K562 (cell line): ENCODE data around the gene MOB1B. TPM values are rescaled to one million over a fixed set of nuclear protein-coding genes. Genes with fewer than 3 reads are reported as not detected.

Experiments used
- ATAC-seq: fragments of 200-7000 bp; cut with Tn5 transposase; 3 replicates; pipeline ENCODE4 v1.9.1; 2020; ENCODE audit warnings: moderate library complexity
- BruUV-seq: library from RNA; stranded (reverse); fragments of 400-500 nt; replicated peaks from 2 replicates; lab custom pipeline; 2021; lab: Mats Ljungman, UMichigan
- CTCF ChIA-PET: fragments of 300-600 bp; formaldehyde crosslinking; extraction: SDS; loops from one replicate; lab custom pipeline; 2021; ENCODE audit warnings: low intra/inter-chr PET ratio; lab: Yijun Ruan, JAX
- POLR2A ChIA-PET: fragments of 300-600, 350-650 bp; sonication (Branson Sonifier 250); formaldehyde crosslinking; extraction: SDS; loops from one replicate; lab custom pipeline; 2021; ENCODE audit warnings: antibody characterized with exemption, inconsistent platforms; lab: Yijun Ruan, JAX
- DNase-seq, 4 experiments: peaks; one replicate each; pipeline versions ENCODE4 v3.0.0 to v3.0.0-alpha.2; 2011 to 2018; ENCODE audit warnings: low spot score in 3 of 4, mixed read lengths in 3 of 4; ENCODE audit errors: extremely low read depth in 1 of 4
- FAIRE-seq: peaks from 2 replicates; lab custom pipeline; 2011; peaks lifted over from hg19 to GRCh38; lab: Jason Lieb, UNC
- H2AFZ ChIP-seq: 2 replicates; pipeline ENCODE4 v1.6.0; 2011; ENCODE audit warnings: low read depth, low read length, control low read depth, inconsistent platforms
- H3K27ac ChIP-seq: fragments of 200-600 bp; 3 replicates; pipeline ENCODE4 v1.8.0; 2011; ENCODE audit warnings: low read depth, mild to moderate bottlenecking, control low read depth, inconsistent platforms, low read length, moderate library complexity, mixed read lengths; ENCODE audit errors: extremely low read depth
- H3K27me3 ChIP-seq, 2 experiments: fragments of 300-600 bp in 1 of 2; 2 replicates in 1 of 2; 3 replicates in 1 of 2; pipeline versions ENCODE4 v1.6.0 to v1.8.0; 2011; ENCODE audit warnings: inconsistent platforms in 2 of 2, low read length in 2 of 2, mild to moderate bottlenecking in 1 of 2, mixed read lengths in 1 of 2, moderate library complexity in 1 of 2; ENCODE audit not compliant: control insufficient read depth in 2 of 2, insufficient read depth in 2 of 2
- H3K36me3 ChIP-seq: fragments of 300-600 bp; 3 replicates; pipeline ENCODE4 v1.8.0; 2011; ENCODE audit warnings: mild to moderate bottlenecking, low read length, inconsistent platforms; ENCODE audit not compliant: control insufficient read depth, insufficient read depth
- H3K4me1 ChIP-seq, 2 experiments: fragments of 200-600 bp in 1 of 2; replicated peaks in 1 of 2; 2 replicates in 1 of 2; 3 replicates in 1 of 2; pipeline versions ENCODE4 v1.5.1 to v1.8.0; 2011; ENCODE audit warnings: inconsistent platforms in 2 of 2, low read length in 2 of 2, mild to moderate bottlenecking in 1 of 2, mixed read lengths in 1 of 2, moderate library complexity in 1 of 2; ENCODE audit not compliant: control insufficient read depth in 2 of 2, insufficient read depth in 2 of 2
- H3K4me2 ChIP-seq: 2 replicates; pipeline ENCODE4 v1.6.1; 2011; ENCODE audit warnings: low read length, control low read depth, inconsistent platforms, mixed read lengths; ENCODE audit not compliant: insufficient read depth
- H3K4me3 ChIP-seq: fragments of 200-600 bp; sonication (generic), shearing (Covaris generic); 2 replicates; pipeline ENCODE4 v1.5.1; 2016; ENCODE audit warnings: control low read depth, inconsistent platforms
- H3K79me2 ChIP-seq: fragments of 200-600 bp; 3 replicates; pipeline ENCODE4 v1.8.0; 2011; ENCODE audit warnings: low read length, inconsistent platforms; ENCODE audit not compliant: control insufficient read depth, insufficient read depth
- H3K9ac ChIP-seq, 2 experiments: 2 replicates each; pipeline versions ENCODE4 v1.6.0 to v1.6.1; 2011; ENCODE audit warnings: low read depth in 2 of 2, low read length in 2 of 2, control low read depth in 1 of 2, inconsistent platforms in 1 of 2, mild to moderate bottlenecking in 1 of 2, mixed read lengths in 1 of 2; ENCODE audit not compliant: insufficient read depth in 1 of 2
- H3K9me1 ChIP-seq: one replicate; pipeline ENCODE4 v1.6.0; 2011; ENCODE audit warnings: inconsistent platforms, mild to moderate bottlenecking, low read length, moderate library complexity; ENCODE audit not compliant: control insufficient read depth, insufficient read depth
- H3K9me3 ChIP-seq: replicated peaks from 2 replicates; pipeline ENCODE4 v1.5.1; 2011; ENCODE audit warnings: low read depth, low read length, inconsistent platforms; ENCODE audit not compliant: control insufficient read depth, insufficient read depth
- H4K20me1 ChIP-seq: replicated peaks from 2 replicates; pipeline ENCODE4 v1.6.1; 2011; ENCODE audit warnings: low read length, inconsistent platforms, mixed read lengths; ENCODE audit not compliant: control insufficient read depth, insufficient read depth
- IRF2 ChIP-seq: sonication (generic); formaldehyde crosslinking; IDR thresholded peaks from 2 replicates; pipeline ENCODE4 v1.8.1; 2022; ENCODE audit warnings: mild to moderate bottlenecking, missing genetic modification reagents
- SAFB ChIP-seq: fragments of 200-400 bp; formaldehyde crosslinking; IDR thresholded peaks from 2 replicates; pipeline ENCODE4 v1.6.1; 2017; ENCODE audit warnings: low read depth, low read length, borderline replicate concordance
- TSHZ1 ChIP-seq: fragments of 250-450 bp; sonication (Bioruptor Pico); IDR thresholded peaks from 2 replicates; pipeline ENCODE4 v1.4.0; 2020; ENCODE audit warnings: mild to moderate bottlenecking, moderate library complexity
- ZMIZ1 ChIP-seq, 2 experiments: fragments of 150-350 bp in 1 of 2; IDR thresholded peaks; 2 replicates each; pipeline ENCODE4 v1.6.1; 2012 to 2016; ENCODE audit warnings: low read depth in 2 of 2, low read length in 2 of 2, mild to moderate bottlenecking in 1 of 2, moderate library complexity in 1 of 2
- WGBS: fragments of 100-300 bp; shearing (Covaris generic); methylation state at CpG from one replicate; pipeline ENCODE4 v1.1.6; 2016; ENCODE audit warnings: low coverage, mixed read lengths; ENCODE audit not compliant: insufficient coverage; ENCODE audit errors: missing lambda C conversion rate; 5-methylcytosine and 5-hydroxymethylcytosine counted together
- in situ Hi-C: fragments of 300-500 bp; cut with MboI; formaldehyde crosslinking; loops from 4 replicates; pipeline ENCODE4 v1.15.0; 2018; ENCODE audit warnings: inconsistent platforms, mixed read lengths
- intact Hi-C: fragments of 100-400 bp; cut with micrococcal nuclease; formaldehyde crosslinking; loops from 2 replicates; pipeline ENCODE4 v1.14.2; 2022
- polyA plus RNA-seq, 8 experiments: library from polyadenylated mRNA; depleted of rRNA in 4 of 8; stranded (reverse) in 5 of 8; unstranded in 3 of 8; fragments of >200 nt; fragmentation: Nextera tagmentation in 2 of 8; fragmentation: Illumina TruSeq in 1 of 8; extraction: Ambion mirVana in 2 of 8; extraction: Trizol in 1 of 8; gene quantifications; 2 replicates each; pipeline versions ENCODE4 v1.2.1 to v1.2.3, GENCODE V29; 2011 to 2014; ENCODE audit warnings: inconsistent platforms in 1 of 8, missing spikeins in 1 of 8
- total RNA-seq, 7 experiments: library from RNA; depleted of rRNA in 6 of 7; stranded (reverse); fragments of >200 nt in 6 of 7; fragmentation: Illumina TruSeq in 2 of 7; extraction: Trizol in 2 of 7; gene quantifications; 2 replicates each; pipeline versions ENCODE4 v1.2.1 to v1.2.3, GENCODE V29; 2011 to 2021; ENCODE audit warnings: low replicate concordance in 1 of 7

MOB1B gene
- total and polyA plus RNA-seq, 9 of the 15 experiments (the other 6 are each of a cell fraction or from before 2014, with no cell fraction given), result 8.4 to 37.8 (median 19.0) TPM

GRCh38 chr4:71011451-71011850, 109.3 kb downstream of the MOB1B start:
- ChIA-PET CTCF (interaction anchor here (0.5 kb wide), 1 partner anchor 352 kb away, joined by 3 read pairs; no protein-coding TSS in a partner anchor), POLR2A (no interaction called here)
- in situ Hi-C loops, result no loop called here
- H3K9me1 ChIP-seq, result no peaks in the 10 kb centered on the region
- ATAC-seq (no peak), FAIRE-seq (no peak), DNase-seq (no peak)
- no peak overlapping the region for H3K9ac ChIP-seq
- WGBS, result 91% methylated on average over 4 of the region's 4 CpGs
- H4K20me1 ChIP-seq, result no peaks in the 10 kb centered on the region
- no peak overlapping the region for H3K4me3 ChIP-seq
- no peak overlapping the region for H2AFZ ChIP-seq
- peaks cover 0 to 4% of the 10 kb centered on the region in 2 experiments; a peak in 1 of 5 replicates for H3K4me1 ChIP-seq
- intact Hi-C loops, result loop anchor here (5.0 kb wide), 1 partner anchor 109 kb away; the partner anchor contains the start of gene MOB1B
- H3K27me3 ChIP-seq, result no peaks in the 10 kb centered on the region
- peaks cover 5% of the 10 kb centered on the region; the same call in 2 of the 3 replicates for H3K36me3 ChIP-seq
- BruUV-seq, result no TSS peak
- peaks cover 11% of the 10 kb centered on the region; the same call in 2 of the 3 replicates for H3K79me2 ChIP-seq
- H3K4me2 ChIP-seq, result no peak overlapping the region
- no peak for TF ChIP-seq TSHZ1
- TF ChIP-seq ZMIZ1 (IDR thresholded peaks at IDR 0.05; ENCODE audit: low read depth in 2 of 2, low read length in 2 of 2), result no peak
- no peak for TF ChIP-seq IRF2 (CRISPR knock-in tag)
- TF ChIP-seq SAFB, result no peak
- 0 out of 2 replicates have a peak, but pooled peaks cover 1% of the 10 kb centered on the region for H3K9me3 ChIP-seq
- no peak overlapping the region for H3K27ac ChIP-seq
